ENCODE data around the gene CDH4.

CDH4 gene

GRCh38 chr20:61240814-61241213 is 11.2 kb upstream of the CDH4 start:
- Histone ChIP-seq H3K4me2 (ENCODE audit: insufficient read depth, low read length, poor library complexity, severe bottlenecking) (no peak overlapping the region), H3K4ac (ENCODE audit: low read length) (no peak overlapping the region), H3K14ac (ENCODE audit: low read length) (no peak overlapping the region), H2BK15ac (ENCODE audit: low read length) (no peak overlapping the region), H3K27me3 (ENCODE audit: control insufficient read depth in 3 of 3, insufficient read depth in 3 of 3, low read depth in 1 of 3, low read length in 3 of 3) (peaks cover 0 to 15% (median 1%) of the 10 kb centered on the region in 3 experiments), H2AFZ (ENCODE audit: low read length) (no peak overlapping the region), H2BK12ac (ENCODE audit: low read length) (no peak overlapping the region), H3K4me1 (ENCODE audit: control insufficient read depth in 2 of 2, insufficient read depth in 1 of 2, low read depth in 1 of 2, low read length in 2 of 2) (no peaks in the 10 kb centered on the region), H4K91ac (ENCODE audit: low read depth, low read length, poor library complexity) (no peak overlapping the region), H2AK5ac (ENCODE audit: low read depth, low read length) (no peak overlapping the region), H4K8ac (ENCODE audit: low read depth, low read length) (no peak overlapping the region), H3K27ac (replicated peaks; ENCODE audit: low read length) (no peak overlapping the region), H3K4me3 (ENCODE audit: low read length in 2 of 2) (no peak overlapping the region), H3K23ac (ENCODE audit: low read depth, low read length, poor library complexity) (no peak overlapping the region), H2BK120ac (ENCODE audit: low read depth, low read length) (no peak overlapping the region), H3K18ac (ENCODE audit: low read length) (no peak overlapping the region), H3K36me3 (replicated peaks in 1 of 2; ENCODE audit: control insufficient read depth in 2 of 2, insufficient read depth in 2 of 2, low read length in 2 of 2) (no peaks in the 10 kb centered on the region), H3K9me3 (replicated peaks in 1 of 2; ENCODE audit: control insufficient read depth in 2 of 2, insufficient read depth in 1 of 2, low read depth in 1 of 2, low read length in 2 of 2) (peaks cover 0 to 2% of the 10 kb centered on the region in 2 donors), H2BK5ac (ENCODE audit: low read length) (no peak overlapping the region), H3K9ac (ENCODE audit: low read depth, low read length, poor library complexity) (no peak overlapping the region), H3K79me1 (ENCODE audit: low read depth, low read length) (no peaks in the 10 kb centered on the region)
- WGBS, 2 donors (ENCODE audit: extremely low coverage in 2 of 2, insufficient read length in 2 of 2, insufficient replicate concordance in 1 of 2), result no CpG with 5 or more reads among the region's 3 CpGs
- DNase-seq (ENCODE audit: low spot score), result no peak

- Histone ChIP-seq H3K9ac (ENCODE audit: low read depth, low read length, poor library complexity) (no peak overlapping the region), H3K4me3 (ENCODE audit: low read length in 2 of 2) (no peak overlapping the region), H2AK5ac (ENCODE audit: low read depth, low read length) (no peak overlapping the region), H3K4ac (ENCODE audit: low read length) (no peak overlapping the region), H4K91ac (ENCODE audit: low read depth, low read length, poor library complexity) (no peak overlapping the region), H2BK5ac (ENCODE audit: low read length) (no peak overlapping the region), H3K4me2 (ENCODE audit: insufficient read depth, low read length, poor library complexity, severe bottlenecking) (no peak overlapping the region), H2BK12ac (ENCODE audit: low read length) (no peak overlapping the region), H3K27me3 (ENCODE audit: control insufficient read depth in 3 of 3, insufficient read depth in 3 of 3, low read depth in 1 of 3, low read length in 3 of 3) (peaks cover 0 to 29% (median 0%) of the 10 kb centered on the region in 3 experiments), H3K14ac (ENCODE audit: low read length) (no peak overlapping the region), H3K9me3 (replicated peaks in 1 of 2; ENCODE audit: control insufficient read depth in 2 of 2, insufficient read depth in 1 of 2, low read depth in 1 of 2, low read length in 2 of 2) (peaks cover 0 to 2% of the 10 kb centered on the region in 2 donors), H3K27ac (replicated peaks; ENCODE audit: low read length) (no peak overlapping the region), H2BK120ac (ENCODE audit: low read depth, low read length) (no peak overlapping the region), H3K23ac (ENCODE audit: low read depth, low read length, poor library complexity) (no peak overlapping the region), H2AFZ (ENCODE audit: low read length) (no peak overlapping the region), H2BK15ac (ENCODE audit: low read length) (no peak overlapping the region), H3K18ac (ENCODE audit: low read length) (no peak overlapping the region), H3K4me1 (ENCODE audit: control insufficient read depth in 2 of 2, insufficient read depth in 1 of 2, low read depth in 1 of 2, low read length in 2 of 2) (no peaks in the 10 kb centered on the region), H3K79me1 (ENCODE audit: low read depth, low read length) (no peaks in the 10 kb centered on the region), H4K8ac (ENCODE audit: low read depth, low read length) (no peak overlapping the region), H3K36me3 (replicated peaks in 1 of 2; ENCODE audit: control insufficient read depth in 2 of 2, insufficient read depth in 2 of 2, low read length in 2 of 2) (no peaks in the 10 kb centered on the region)
- DNase-seq (ENCODE audit: low spot score), result no peak
- WGBS, 2 donors (ENCODE audit: extremely low coverage in 2 of 2, insufficient read length in 2 of 2, insufficient replicate concordance in 1 of 2), result no CpG with 5 or more reads among the region's 8 CpGs
These were observed 7.8 kb upstream of the CDH4 start for GRCh38 chr20:61244213-61244612.

GRCh38 chr20:61246269-61246668 is 5.8 kb upstream of the CDH4 start:
- Histone ChIP-seq H3K79me1 (ENCODE audit: low read depth, low read length) (no peaks in the 10 kb centered on the region), H2AFZ (ENCODE audit: low read length) (no peak overlapping the region), H2BK5ac (ENCODE audit: low read length) (no peak overlapping the region), H3K9ac (ENCODE audit: low read depth, low read length, poor library complexity) (no peak overlapping the region), H2AK5ac (ENCODE audit: low read depth, low read length) (no peak overlapping the region), H3K14ac (ENCODE audit: low read length) (no peak overlapping the region), H3K4ac (ENCODE audit: low read length) (no peak overlapping the region), H2BK12ac (ENCODE audit: low read length) (no peak overlapping the region), H3K18ac (ENCODE audit: low read length) (no peak overlapping the region), H2BK15ac (ENCODE audit: low read length) (no peak overlapping the region), H3K4me1 (ENCODE audit: control insufficient read depth in 2 of 2, insufficient read depth in 1 of 2, low read depth in 1 of 2, low read length in 2 of 2) (no peaks in the 10 kb centered on the region), H3K9me3 (replicated peaks in 1 of 2; ENCODE audit: control insufficient read depth in 2 of 2, insufficient read depth in 1 of 2, low read depth in 1 of 2, low read length in 2 of 2) (peaks cover 0 to 2% of the 10 kb centered on the region in 2 donors), H4K91ac (ENCODE audit: low read depth, low read length, poor library complexity) (no peak overlapping the region), H4K8ac (ENCODE audit: low read depth, low read length) (no peak overlapping the region), H3K4me3 (ENCODE audit: low read length in 2 of 2) (no peak overlapping the region), H3K4me2 (ENCODE audit: insufficient read depth, low read length, poor library complexity, severe bottlenecking) (no peak overlapping the region), H3K27ac (replicated peaks; ENCODE audit: low read length) (no peak overlapping the region), H2BK120ac (ENCODE audit: low read depth, low read length) (no peak overlapping the region), H3K27me3 (ENCODE audit: control insufficient read depth in 3 of 3, insufficient read depth in 3 of 3, low read depth in 1 of 3, low read length in 3 of 3) (peaks cover 0 to 37% (median 6%) of the 10 kb centered on the region in 3 experiments), H3K23ac (ENCODE audit: low read depth, low read length, poor library complexity) (no peak overlapping the region), H3K36me3 (replicated peaks in 1 of 2; ENCODE audit: control insufficient read depth in 2 of 2, insufficient read depth in 2 of 2, low read length in 2 of 2) (no peaks in the 10 kb centered on the region)
- no peak for DNase-seq (ENCODE audit: low spot score)
- WGBS, 2 donors (ENCODE audit: extremely low coverage in 2 of 2, insufficient read length in 2 of 2, insufficient replicate concordance in 1 of 2), result no CpG with 5 or more reads among the region's 7 CpGs

GRCh38 chr20:61249626-61250025 is 2.4 kb upstream of the CDH4 start:
- Histone ChIP-seq H3K4ac (ENCODE audit: low read length) (no peak overlapping the region), H3K4me2 (ENCODE audit: insufficient read depth, low read length, poor library complexity, severe bottlenecking) (no peak overlapping the region), H3K27ac (replicated peaks; ENCODE audit: low read length) (no peak overlapping the region), H2AK5ac (ENCODE audit: low read depth, low read length) (no peak overlapping the region), H2BK5ac (ENCODE audit: low read length) (no peak overlapping the region), H3K23ac (ENCODE audit: low read depth, low read length, poor library complexity) (no peak overlapping the region), H2BK12ac (ENCODE audit: low read length) (no peak overlapping the region), H3K14ac (ENCODE audit: low read length) (no peak overlapping the region), H3K9me3 (replicated peaks in 1 of 2; ENCODE audit: control insufficient read depth in 2 of 2, insufficient read depth in 1 of 2, low read depth in 1 of 2, low read length in 2 of 2) (no peaks in the 10 kb centered on the region), H4K8ac (ENCODE audit: low read depth, low read length) (no peak overlapping the region), H3K18ac (ENCODE audit: low read length) (no peak overlapping the region), H4K91ac (ENCODE audit: low read depth, low read length, poor library complexity) (no peak overlapping the region), H3K9ac (ENCODE audit: low read depth, low read length, poor library complexity) (no peak overlapping the region), H2BK120ac (ENCODE audit: low read depth, low read length) (no peak overlapping the region), H3K79me1 (ENCODE audit: low read depth, low read length) (no peaks in the 10 kb centered on the region), H3K27me3 (ENCODE audit: control insufficient read depth in 3 of 3, insufficient read depth in 3 of 3, low read depth in 1 of 3, low read length in 3 of 3) (peaks cover 0 to 38% (median 15%) of the 10 kb centered on the region in 3 experiments), H3K4me3 (ENCODE audit: low read length in 2 of 2) (no peak overlapping the region), H3K36me3 (replicated peaks in 1 of 2; ENCODE audit: control insufficient read depth in 2 of 2, insufficient read depth in 2 of 2, low read length in 2 of 2) (no peaks in the 10 kb centered on the region), H2AFZ (ENCODE audit: low read length) (no peak overlapping the region), H2BK15ac (ENCODE audit: low read length) (no peak overlapping the region), H3K4me1 (ENCODE audit: control insufficient read depth in 2 of 2, insufficient read depth in 1 of 2, low read depth in 1 of 2, low read length in 2 of 2) (peaks cover 2 to 6% of the 10 kb centered on the region in 2 donors)
- no CpG with 5 or more reads among the region's 4 CpGs for WGBS, 2 donors (ENCODE audit: extremely low coverage in 2 of 2, insufficient read length in 2 of 2, insufficient replicate concordance in 1 of 2)
- no peak for DNase-seq (ENCODE audit: low spot score)
